Transverse colon (tissue), 4 donors: Measurements from ENCODE around the gene IQSEC3. TPM values are rescaled to one million over a fixed set of nuclear protein-coding genes. Genes with fewer than 3 reads are reported as not detected.

Experiments used
- DNase-seq: peaks from one replicate; pipeline ENCODE4 v3.0.0-alpha.2; 2019
- H3K27ac ChIP-seq, 4 donors: fragments of 200-600 bp; sonication (generic); 2 replicates each; pipeline ENCODE4 v1.5.1; 2016 to 2018; ENCODE audit warnings: inconsistent platforms in 4 of 4
- H3K27me3 ChIP-seq: fragments of 200-600 bp; sonication (generic); 2 replicates; pipeline ENCODE4 v1.5.1; 2017; ENCODE audit warnings: inconsistent platforms
- H3K36me3 ChIP-seq, 4 donors: fragments of 200-600 bp; sonication (generic); 2 replicates each; pipeline ENCODE4 v1.5.1; 2017 to 2019; ENCODE audit warnings: inconsistent platforms in 4 of 4
- H3K4me1 ChIP-seq, 4 donors: fragments of 200-600 bp; sonication (generic); 2 replicates each; pipeline ENCODE4 v1.5.1; 2017 to 2020; ENCODE audit warnings: inconsistent platforms in 4 of 4
- H3K4me3 ChIP-seq, 4 donors: fragments of 200-600 bp; sonication (generic); 1 replicate in 1 of 4; 2 replicates in 3 of 4; pipeline versions ENCODE4 v1.5.1 to v1.6.1; 2017 to 2019; ENCODE audit warnings: inconsistent platforms in 4 of 4
- H3K9me3 ChIP-seq, 2 donors: fragments of 200-600 bp; sonication (generic); 2 replicates each; pipeline ENCODE4 v1.5.1; 2017 to 2019; ENCODE audit warnings: inconsistent platforms in 2 of 2
- CTCF ChIP-seq, 5 experiments: fragments of 200-600 bp in 3 of 5; fragments of 450-650 bp in 2 of 5; sonication (generic) in 3 of 5; IDR thresholded peaks; 1 replicate in 2 of 5; 2 replicates in 3 of 5; pipeline ENCODE4 v1.5.1; 2016 to 2017; ENCODE audit warnings: antibody characterized with exemption in 5 of 5, inconsistent platforms in 3 of 5, mild to moderate bottlenecking in 2 of 5, moderate library complexity in 1 of 5
- EP300 ChIP-seq: sonication (generic); formaldehyde crosslinking; IDR thresholded peaks from one replicate; pipeline ENCODE4 v1.6.1; 2017; ENCODE audit warnings: antibody characterized with exemption, low read depth
- POLR2A ChIP-seq: fragments of 450-650 bp; IDR thresholded peaks from one replicate; pipeline ENCODE4 v1.6.1; 2016; ENCODE audit warnings: antibody characterized with exemption, mild to moderate bottlenecking, moderate library complexity
- POLR2AphosphoS5 ChIP-seq, 3 donors: sonication (generic); formaldehyde crosslinking; IDR thresholded peaks; one replicate each; pipeline ENCODE4 v1.6.1; 2016; ENCODE audit warnings: antibody characterized with exemption in 3 of 3
- WGBS, 2 donors: methylation state at CpG; one replicate each; pipeline ENCODE4 v1.1.5; 2018; ENCODE audit warnings: low coverage in 1 of 2; 5-methylcytosine and 5-hydroxymethylcytosine counted together
- in situ Hi-C, 4 donors: fragments of 200-750 bp; cut with MboI; loops; one replicate each; pipeline versions ENCODE4 v1.15.0 to v1.15.1; 2017; ENCODE audit warnings: low sequenced_read_pairs in 3 of 4, low pct_ligation_motif_present in 1 of 4, low pct_unique_long_range_greater_than_20kb in 1 of 4
- intact Hi-C: fragments of 100-400 bp; cut with DNase I; formaldehyde crosslinking; loops from one replicate; pipeline ENCODE4 v1.15.1; 2023; ENCODE audit warnings: low total_unique reads
- total RNA-seq, 4 donors: library from RNA; depleted of rRNA; stranded (reverse); fragments of >200 nt; gene quantifications; one replicate each; pipeline ENCODE4 v1.1.0, GENCODE V29; 2016

The IQSEC3 gene
- total RNA-seq, 4 donors from 2014 or later: 0.16 to 35.4 (median 0.27) TPM; not detected in 1

DNA sequence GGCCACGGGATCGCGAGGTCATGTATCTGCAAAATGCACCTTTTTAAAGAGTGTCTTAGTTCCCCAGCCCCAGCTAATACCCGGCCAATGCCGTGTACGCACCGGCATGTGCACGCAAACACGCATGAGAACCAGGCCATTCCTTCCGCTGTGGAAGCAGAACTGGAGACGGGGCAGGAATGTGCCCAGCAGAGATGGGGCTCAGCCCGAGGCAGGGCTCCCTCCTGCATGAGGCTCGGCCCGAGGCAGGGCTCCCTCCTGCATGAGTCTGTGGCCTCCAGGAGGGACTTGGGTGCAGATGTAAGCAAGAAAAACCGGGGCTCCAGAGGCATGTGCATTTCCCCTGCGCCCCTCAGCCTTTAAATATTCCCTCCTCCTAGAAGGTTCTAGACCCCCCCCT is 109.2 kb downstream of the IQSEC3 start:
- TF ChIP-seq EP300 (no peak), CTCF (IDR thresholded peaks at IDR 0.05) (no peak), POLR2A (no peak), POLR2AphosphoS5 (IDR thresholded peaks at IDR 0.05) (no peak)
- Histone ChIP-seq H3K27ac (peak overlapping the region in 1 of 4 donors; percentile 50), H3K9me3 (no peaks in the 10 kb centered on the region), H3K4me1 (peaks cover 0 to 37% (median 28%) of the 10 kb centered on the region in 4 donors), H3K4me3 (no peak overlapping the region), H3K27me3 (no peaks in the 10 kb centered on the region), H3K36me3 (no peaks in the 10 kb centered on the region)
- in situ Hi-C loops (no loop called here), intact Hi-C loops (no loop called here)
- DNase-seq: no peak
- 91% methylated on average over 16 of the region's 16 CpGs; no CpG with 5 or more reads in 1 of the 2 donors for WGBS, 2 donors

GRCh38 chr12:176321-177181 is 110.0 kb downstream of the IQSEC3 start:
- in situ Hi-C loops: no loop called here
- H3K27ac ChIP-seq: peak overlapping the region in 2 of 4 donors; percentile 34 to 50
- 14 to 56% methylated on average over 2 to 16 of the region's 16 CpGs for WGBS, 2 donors

GRCh38 chr12:177336-177979 is 110.9 kb downstream of the IQSEC3 start:
- Histone ChIP-seq H3K9me3 (no peaks in the 10 kb centered on the region), H3K36me3 (no peaks in the 10 kb centered on the region), H3K27me3 (no peaks in the 10 kb centered on the region), H3K4me3 (no peak overlapping the region), H3K27ac (no peak overlapping the region), H3K4me1 (peaks cover 0 to 26% (median 21%) of the 10 kb centered on the region in 4 donors)
- in situ Hi-C loops (no loop called here), intact Hi-C loops (no loop called here)
- DNase-seq: no peak
- WGBS, 2 donors: 79% methylated on average over 10 of the region's 11 CpGs; no CpG with 5 or more reads in 1 of the 2 donors
- TF ChIP-seq POLR2AphosphoS5 (IDR thresholded peaks at IDR 0.05) (no peak), POLR2A (no peak), EP300 (no peak), CTCF (IDR thresholded peaks at IDR 0.05) (no peak)

More at GRCh38 chr12:176321-177181, 110.0 kb downstream of the IQSEC3 start:
- Histone ChIP-seq H3K4me3 (no peak overlapping the region), H3K36me3 (no peaks in the 10 kb centered on the region), H3K4me1 (peaks cover 0 to 34% (median 28%) of the 10 kb centered on the region in 4 donors), H3K9me3 (no peaks in the 10 kb centered on the region), H3K27me3 (no peaks in the 10 kb centered on the region)
- intact Hi-C loops: no loop called here
- TF ChIP-seq CTCF (IDR thresholded peaks at IDR 0.05) (no peak), EP300 (no peak), POLR2AphosphoS5 (IDR thresholded peaks at IDR 0.05) (no peak), POLR2A (no peak)
- DNase-seq: peak; percentile 75

GRCh38 chr12:177980-178828 is 111.6 kb downstream of the IQSEC3 start:
- H3K9me3 ChIP-seq: no peaks in the 10 kb centered on the region
- H3K27ac ChIP-seq: no peak overlapping the region
- TF ChIP-seq POLR2A: no peak
- no peak for TF ChIP-seq CTCF (IDR thresholded peaks at IDR 0.05)
- no peak for TF ChIP-seq POLR2AphosphoS5 (IDR thresholded peaks at IDR 0.05)
- TF ChIP-seq EP300: no peak
- 80 to 89% methylated on average over 1 to 20 of the region's 20 CpGs for WGBS, 2 donors
- H3K4me3 ChIP-seq: no peak overlapping the region
- intact Hi-C loops: no loop called here
- H3K27me3 ChIP-seq: no peaks in the 10 kb centered on the region
- in situ Hi-C loops: no loop called here
- DNase-seq: no peak
- H3K4me1 ChIP-seq: peaks cover 0 to 19% (median 14%) of the 10 kb centered on the region in 4 donors
- H3K36me3 ChIP-seq: no peaks in the 10 kb centered on the region
